Breast epithelium (tissue), 3 donors: ENCODE measurements around the gene OSBPL9.

Experiments
- POLR2A ChIP-seq: fragments of 450-650 bp; IDR thresholded peaks from one replicate; pipeline ENCODE4 v1.6.1; 2016; ENCODE audit warnings: antibody characterized with exemption, mild to moderate bottlenecking, moderate library complexity
- TF ChIP-seq, protein P1 (sequence below), 3 donors: fragments of 450-650 bp; IDR thresholded peaks; one replicate each; pipeline ENCODE4 v1.5.1; 2016 to 2017; ENCODE audit warnings: antibody characterized with exemption in 3 of 3, mild to moderate bottlenecking in 3 of 3, moderate library complexity in 3 of 3

DNA sequence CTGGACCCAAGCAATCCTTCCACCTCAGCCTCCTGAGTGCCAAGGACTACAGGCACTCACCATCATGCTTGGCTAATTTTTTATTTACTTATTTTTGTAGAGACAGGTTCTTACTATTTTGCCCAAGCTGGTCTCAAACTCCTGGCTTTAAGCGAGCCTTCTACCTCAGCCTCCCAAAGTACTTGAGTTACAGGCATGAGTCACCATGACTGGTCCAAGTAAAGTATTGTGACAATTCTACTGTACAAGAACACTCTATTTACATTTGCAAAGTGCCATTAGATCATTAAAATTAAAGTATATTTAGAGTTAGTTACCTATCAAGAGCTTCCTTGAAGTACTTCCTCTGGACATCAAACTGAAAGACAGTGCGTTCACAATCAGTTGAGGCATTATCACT is 216.8 kb downstream of the OSBPL9 start:
- no peak for TF ChIP-seq POLR2A
- TF ChIP-seq, protein P1, sequence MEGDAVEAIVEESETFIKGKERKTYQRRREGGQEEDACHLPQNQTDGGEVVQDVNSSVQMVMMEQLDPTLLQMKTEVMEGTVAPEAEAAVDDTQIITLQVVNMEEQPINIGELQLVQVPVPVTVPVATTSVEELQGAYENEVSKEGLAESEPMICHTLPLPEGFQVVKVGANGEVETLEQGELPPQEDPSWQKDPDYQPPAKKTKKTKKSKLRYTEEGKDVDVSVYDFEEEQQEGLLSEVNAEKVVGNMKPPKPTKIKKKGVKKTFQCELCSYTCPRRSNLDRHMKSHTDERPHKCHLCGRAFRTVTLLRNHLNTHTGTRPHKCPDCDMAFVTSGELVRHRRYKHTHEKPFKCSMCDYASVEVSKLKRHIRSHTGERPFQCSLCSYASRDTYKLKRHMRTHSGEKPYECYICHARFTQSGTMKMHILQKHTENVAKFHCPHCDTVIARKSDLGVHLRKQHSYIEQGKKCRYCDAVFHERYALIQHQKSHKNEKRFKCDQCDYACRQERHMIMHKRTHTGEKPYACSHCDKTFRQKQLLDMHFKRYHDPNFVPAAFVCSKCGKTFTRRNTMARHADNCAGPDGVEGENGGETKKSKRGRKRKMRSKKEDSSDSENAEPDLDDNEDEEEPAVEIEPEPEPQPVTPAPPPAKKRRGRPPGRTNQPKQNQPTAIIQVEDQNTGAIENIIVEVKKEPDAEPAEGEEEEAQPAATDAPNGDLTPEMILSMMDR (IDR thresholded peaks at IDR 0.05): no peak
